Activated CD4-positive, CD25-positive, alpha-beta regulatory T cell (primary cell): ENCODE data around the gene HCK.
A peak's percentile ranks its signal among the peaks of the same experiment; 100 is the strongest.

Source experiments
- DNase-seq, 4 experiments: peaks; one replicate each; lab custom pipeline; 2025; lab: John Stamatoyannopoulos, UW

The HCK gene

DNA sequence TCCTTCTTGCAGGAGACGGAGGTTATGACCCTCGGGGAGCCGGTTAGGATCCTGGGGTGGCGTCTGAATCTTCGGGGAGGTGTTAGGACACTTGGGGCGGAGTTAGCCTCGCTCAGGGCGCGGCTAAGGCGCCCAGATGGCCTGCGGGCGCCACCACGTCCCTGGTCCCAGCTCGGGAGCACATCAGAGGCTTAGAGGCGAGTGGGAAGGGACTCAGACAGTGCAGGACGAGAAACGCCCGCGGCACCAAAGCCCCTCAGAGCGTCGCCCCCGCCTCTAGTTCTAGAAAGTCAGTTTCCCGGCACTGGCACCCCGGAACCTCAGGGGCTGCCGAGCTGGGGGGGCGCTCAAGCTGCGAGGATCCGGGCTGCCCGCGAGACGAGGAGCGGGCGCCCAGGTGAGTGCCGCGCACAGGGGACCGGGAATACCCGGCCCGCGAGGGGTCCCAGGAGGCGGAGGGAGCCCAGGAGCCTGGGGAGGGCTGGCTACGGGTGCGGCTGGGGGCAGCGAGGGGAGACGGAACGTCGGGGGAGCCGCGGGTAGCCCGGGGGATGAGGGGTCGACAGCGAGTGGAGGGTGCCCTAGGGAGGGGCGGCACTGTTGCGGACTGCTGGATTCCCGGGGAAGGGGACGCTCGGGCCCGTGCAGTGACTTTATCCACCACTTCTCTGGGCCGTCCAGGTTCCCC is at the start of gene HCK:
TSS of gene HCK (plus strand) at position 153 of the 688 bp plus-strand sequence.
- no peak for DNase-seq

DNA sequence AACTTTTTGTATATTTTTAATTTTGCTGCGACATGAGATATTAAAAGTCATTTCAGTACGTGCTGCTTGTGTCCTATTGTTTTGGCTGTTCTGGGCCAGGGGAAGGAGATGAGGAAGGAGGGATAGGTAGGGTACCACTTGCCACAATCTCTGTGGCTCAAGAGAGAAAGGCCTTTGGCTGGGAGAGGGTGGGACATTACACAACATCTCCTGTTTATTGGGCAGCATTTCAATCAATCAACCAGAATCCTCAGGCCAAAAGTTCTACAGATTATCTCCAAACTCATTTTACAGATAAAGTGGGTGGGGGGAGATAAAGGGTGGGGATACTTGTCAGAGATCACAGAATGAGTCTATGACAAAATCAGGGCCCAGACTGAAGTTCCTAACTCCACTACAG is 48.7 kb upstream of the HCK start:
- no peak for DNase-seq

DNA sequence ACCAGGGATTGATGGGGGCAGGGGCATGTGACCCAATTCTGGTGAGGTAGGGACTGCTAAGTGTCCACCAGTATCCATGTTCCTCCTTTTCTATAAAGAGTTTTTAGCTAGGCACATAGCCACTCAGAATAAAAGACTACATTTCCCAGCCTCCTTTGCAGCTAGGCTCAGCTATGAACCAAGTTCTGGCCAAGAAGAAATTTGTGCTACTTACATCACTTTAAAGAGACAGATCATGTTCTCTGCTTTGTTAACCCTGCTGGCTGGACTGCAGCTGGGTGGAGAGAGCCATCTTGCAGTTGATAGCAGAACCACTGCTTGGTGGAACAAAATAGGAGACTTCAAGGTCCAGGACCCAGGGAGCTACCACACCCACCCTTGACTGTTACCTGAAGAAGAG is 47.1 kb upstream of the HCK start:
- no peak for DNase-seq

DNA sequence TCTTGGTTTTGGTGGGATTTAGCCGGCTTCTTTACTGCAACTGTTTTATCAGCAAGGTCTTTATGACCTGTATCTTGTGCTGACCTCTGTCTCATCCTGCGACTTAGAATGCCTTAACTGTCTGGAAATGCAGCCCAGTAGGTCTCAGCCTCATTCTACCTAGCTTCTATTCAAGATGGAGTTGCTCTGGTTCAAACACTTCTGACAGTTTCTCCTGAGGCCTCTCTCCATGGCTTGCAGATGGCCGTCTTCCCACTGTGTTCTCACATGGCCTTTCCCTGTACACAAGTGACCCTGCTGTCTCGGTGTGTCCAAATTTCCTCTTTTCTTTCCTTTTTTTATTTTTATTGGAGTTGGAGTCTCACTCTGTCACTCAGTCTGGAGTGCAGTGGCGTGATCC is 46.0 kb upstream of the HCK start:
- DNase-seq = no peak

DNA sequence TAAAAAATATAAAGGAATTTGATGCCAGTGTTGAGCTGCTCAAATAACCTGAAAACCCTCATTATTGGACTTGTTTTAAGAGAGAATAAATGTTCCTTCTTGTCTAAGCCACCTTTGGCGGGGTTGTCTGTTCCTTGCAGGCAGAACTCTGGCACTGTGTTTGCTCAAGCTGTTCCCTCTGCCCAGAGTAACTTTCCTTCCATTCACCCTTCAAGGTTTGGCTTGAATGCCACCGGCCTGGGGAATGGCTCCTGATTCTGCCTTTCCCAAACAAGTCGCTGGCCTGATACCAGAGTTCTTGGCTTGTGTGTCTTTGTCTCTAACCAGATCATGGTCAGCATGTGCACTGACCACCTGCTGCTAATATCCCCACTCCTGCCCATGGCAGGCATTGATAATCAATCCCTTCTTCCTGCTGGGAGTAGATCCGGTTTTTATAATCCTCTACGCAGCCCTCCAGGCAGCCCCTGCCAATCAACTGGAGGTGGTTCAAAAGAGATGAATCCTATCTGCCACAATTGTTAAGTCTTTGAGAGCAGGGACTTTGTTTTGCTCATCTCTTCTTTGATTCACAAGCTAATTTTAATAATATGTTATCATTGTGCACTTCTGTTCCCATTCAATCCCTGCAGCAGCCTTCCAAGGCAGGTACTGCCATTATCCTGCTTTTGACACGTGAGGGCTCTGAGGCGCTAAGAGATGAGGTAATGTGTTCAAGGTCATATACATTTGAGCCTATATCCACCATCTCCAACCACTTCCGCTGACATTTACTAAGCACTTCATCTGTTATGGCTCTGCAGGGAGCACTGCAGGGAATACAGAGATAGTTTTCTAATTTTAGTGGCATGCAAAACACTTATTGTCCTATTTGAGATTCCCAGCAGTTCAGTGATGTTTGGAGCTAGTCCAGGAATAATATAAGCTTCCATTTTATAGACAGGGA is 44.9 kb upstream of the HCK start:
- no peak for DNase-seq

DNA sequence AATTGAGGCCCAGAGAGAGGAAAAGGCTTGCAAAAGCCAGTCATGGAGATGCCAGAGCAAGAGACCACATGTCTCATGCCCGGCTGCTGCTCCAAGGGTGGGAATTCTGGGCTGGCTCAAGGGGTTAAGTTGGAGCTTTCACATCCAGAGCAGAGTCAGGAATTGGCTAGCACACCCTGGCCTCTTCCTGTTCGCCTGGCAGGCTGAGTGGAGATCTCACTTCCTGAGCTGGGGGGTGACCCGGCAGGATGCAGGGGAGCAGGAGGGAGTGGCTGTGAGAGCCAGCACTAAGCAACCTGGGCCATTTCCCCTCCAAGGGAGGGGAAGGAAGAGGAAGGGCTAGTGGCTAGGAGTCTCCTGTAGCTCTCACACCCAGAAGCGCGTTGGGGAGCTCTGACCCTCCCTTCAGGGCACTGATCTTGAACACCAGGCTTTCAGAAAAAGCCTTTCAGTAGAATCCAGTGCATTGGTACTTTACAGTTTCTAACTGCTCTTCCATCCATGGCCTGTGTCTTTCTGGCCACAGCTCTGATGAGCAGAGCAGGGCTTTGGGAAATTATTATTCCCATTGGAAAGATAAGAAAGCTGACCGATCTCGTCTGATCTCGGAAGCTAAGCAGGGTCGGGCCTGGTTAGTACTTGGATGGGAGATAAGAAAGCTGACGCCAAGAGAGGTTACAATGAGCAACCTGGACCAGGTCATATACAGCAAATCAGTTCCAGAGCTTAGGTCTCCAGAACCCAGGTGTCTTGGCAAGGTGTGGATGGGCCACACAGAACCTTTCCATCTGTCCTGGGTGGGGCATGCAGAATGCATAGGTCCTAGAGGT is 44.0 kb upstream of the HCK start:
- DNase-seq = no peak

DNA sequence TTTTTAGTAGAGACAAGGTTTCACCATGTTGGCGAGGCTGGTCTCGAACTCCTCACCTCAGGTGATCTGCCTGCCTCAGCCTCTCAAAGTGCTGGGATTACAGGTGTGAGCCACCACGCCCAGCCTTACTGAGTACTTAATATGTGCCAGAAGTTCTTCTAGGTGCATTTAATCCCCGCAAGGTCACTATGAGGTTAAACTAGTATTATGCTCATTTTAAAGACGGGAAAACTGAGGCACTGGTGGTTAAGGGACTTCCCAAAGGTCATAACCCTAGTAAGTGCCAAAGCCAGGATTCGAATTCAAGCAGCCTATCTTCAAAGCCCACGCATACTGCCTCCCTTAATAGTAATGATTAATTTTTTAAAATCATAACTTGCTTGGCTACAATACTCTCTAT is 42.5 kb upstream of the HCK start:
- DNase-seq = no peak

DNA sequence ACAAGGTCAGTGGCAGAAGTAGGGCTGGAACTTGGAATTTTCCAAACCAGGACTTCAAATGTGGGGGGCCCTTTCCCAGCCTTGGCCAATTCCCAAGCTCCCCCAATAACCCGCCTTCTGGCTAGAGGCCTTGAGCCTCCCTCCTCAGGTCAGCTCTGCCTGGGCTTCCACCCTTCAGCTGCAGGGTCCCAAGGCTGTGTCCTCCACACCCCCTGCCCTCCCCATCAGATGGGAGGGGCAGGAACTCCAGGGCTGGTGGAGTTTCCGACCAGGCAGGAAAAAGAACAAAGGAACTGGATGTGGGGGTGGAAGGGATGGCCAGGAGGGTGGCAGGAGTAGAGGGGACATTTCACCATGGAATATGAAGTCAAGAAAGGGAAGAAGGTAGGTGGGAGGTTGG is 41.9 kb upstream of the HCK start, which contains the start of gene CCM2L:
TSS of gene CCM2L (plus strand) at position 338 of the 400 bp plus-strand sequence. CDS start at position 355, 17 bp downstream.
- DNase-seq = no peak

DNA sequence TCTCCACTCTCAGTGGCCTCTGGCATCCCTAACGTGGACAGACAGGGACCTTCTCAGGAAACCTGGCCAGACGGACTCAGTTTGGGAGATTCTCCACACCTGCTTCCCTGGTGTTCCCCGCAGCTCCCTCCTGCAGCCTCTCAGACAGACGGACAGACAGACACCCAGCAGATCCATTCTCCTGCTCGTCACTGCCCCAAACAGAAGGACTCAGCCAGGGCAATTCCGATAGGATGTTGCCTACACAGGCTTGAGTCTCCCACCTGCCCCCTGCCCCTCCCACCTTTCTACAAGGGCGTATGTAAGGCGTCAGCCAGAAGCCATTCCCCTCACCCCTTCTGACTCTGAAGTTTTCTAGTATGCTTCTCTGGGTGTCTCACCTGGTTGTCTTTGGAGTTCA is 41.4 kb upstream of the HCK start:
- DNase-seq = no peak

DNA sequence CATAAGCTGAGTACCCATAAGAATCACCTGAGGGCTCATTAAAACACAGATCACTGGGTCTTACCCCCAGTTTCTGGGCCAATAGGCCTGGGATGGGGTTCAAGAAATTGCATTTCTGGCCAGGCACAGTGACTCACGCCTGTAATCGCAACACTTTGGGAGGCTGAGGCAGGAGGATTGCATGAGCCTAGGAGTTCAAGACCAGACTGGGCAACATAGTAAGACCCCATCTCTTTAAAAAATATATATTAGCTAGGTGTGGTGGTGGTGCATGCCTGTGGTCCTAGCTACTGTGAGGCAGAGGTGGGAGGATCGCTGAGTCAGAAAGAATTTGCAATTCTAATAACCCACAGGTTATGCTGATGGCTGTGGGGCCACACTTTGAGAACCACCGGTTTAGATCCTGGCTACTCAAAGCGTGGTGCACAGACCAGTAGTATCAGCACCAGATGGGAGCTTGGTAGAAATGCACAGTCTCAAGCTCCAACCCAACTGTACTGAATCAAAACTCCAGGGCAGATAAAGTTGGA is 39.8 kb upstream of the HCK start:
- no peak for DNase-seq

DNA sequence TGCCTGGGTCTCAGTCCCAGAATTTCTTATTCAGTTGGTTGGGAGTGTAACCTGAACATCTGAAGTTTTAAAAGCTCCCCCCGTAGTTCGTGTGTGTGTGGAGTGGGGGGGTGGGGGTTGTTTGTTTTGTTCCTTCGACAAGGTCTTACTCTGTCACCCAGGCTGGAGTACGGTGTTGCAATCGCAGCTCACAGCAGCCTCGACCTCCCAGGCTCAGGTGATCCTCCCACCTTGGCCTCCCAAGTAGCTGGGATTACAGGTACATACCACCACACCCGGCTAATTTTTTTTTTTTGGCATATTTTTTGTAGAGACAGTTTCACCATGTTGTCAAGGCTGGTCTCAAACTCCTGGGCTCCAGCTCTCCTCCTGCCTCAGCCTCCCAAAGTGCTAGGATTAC is 38.7 kb upstream of the HCK start:
- DNase-seq = no peak

DNA sequence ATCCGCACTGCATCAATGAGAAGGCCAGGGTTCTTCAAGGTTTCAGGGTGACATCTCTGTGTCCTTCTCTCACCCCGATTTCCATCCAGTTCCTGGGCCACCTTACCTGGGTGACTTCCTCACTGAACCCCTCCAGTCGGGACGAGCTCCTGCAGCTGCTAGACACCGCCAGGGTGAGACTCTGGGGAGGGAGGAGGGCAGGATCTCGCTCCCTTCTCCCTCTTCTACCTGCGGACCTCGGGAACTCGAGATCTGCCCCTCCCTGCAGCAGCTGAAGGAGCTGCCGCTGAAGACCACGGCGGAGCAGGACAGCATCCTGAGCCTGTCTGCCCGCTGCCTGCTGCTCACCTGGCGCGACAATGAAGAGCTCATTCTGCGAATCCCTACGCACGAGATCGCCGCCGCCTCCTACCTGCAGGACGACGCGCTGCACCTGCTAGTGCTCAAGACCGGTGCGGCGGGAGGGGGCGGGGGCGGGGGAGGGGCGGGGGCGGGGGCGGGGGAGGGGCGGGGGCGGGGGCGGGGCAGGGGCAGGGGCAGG is 34.3 kb upstream of the HCK start:
- DNase-seq = peak in 2 of 4 experiments; percentile 15 to 46

DNA sequence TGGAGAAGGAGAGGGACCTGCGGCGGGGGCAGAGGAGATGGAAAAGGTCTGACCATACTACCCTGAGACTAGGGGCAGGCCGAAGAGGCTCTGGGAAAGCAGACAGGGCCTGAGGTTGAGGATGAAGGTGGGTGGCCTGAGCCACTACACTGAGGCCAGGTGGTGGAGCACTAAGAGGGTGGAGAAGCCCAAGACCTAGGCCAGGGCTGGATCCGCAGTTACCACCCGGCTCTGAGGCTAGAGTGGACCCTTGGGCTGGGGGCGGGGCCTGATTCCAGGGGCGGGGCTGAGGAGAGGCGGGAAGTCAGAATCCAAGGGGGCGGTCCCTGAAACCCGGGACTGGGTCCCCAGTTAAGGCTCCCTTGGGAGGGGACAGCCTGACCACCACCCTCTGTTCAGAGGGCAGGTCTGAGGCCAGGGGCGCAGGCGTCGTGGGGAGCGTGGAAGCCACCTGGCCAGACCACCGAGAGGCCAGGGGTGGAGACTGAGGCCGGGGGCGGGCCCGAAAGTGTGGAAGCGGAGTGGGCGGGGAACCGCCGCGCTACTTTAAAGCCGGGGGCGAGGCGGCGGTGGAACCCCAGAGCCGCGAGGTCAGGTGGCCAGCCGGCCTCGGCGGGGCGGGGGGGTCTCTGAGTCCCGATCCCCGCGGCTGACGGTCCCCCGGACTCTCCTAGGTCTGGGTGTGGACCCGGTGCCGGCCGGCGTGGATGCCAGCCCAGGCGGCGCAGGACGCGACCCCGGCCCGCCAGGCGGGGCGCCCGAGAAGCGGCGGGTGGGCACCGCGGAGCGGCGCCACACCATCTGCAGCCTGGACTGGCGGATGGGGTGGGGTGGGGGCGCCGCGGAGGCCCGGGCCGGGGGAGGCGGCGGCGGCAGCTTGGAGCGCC is 33.5 kb upstream of the HCK start:
- peak in 2 of 4 experiments; percentile 17 to 40 for DNase-seq

DNA sequence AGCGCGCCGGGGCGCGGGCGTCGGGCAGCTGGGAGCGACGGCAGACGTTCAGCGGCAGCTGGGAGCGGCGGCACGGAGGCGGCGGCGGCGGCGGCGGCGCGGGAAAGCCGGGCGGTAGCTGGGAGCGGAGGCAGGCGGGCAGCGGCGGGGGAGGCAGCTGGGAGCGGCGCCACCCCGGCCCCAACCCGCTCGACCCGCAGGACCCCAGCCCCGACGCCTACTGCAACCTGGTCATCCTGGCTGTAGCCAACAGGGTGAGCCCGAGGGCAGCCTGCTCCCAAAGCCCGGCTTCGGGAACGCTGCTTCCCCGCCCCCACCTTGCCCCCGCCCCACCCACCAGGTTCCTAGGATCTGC is 32.9 kb upstream of the HCK start:
- DNase-seq = no peak

DNA sequence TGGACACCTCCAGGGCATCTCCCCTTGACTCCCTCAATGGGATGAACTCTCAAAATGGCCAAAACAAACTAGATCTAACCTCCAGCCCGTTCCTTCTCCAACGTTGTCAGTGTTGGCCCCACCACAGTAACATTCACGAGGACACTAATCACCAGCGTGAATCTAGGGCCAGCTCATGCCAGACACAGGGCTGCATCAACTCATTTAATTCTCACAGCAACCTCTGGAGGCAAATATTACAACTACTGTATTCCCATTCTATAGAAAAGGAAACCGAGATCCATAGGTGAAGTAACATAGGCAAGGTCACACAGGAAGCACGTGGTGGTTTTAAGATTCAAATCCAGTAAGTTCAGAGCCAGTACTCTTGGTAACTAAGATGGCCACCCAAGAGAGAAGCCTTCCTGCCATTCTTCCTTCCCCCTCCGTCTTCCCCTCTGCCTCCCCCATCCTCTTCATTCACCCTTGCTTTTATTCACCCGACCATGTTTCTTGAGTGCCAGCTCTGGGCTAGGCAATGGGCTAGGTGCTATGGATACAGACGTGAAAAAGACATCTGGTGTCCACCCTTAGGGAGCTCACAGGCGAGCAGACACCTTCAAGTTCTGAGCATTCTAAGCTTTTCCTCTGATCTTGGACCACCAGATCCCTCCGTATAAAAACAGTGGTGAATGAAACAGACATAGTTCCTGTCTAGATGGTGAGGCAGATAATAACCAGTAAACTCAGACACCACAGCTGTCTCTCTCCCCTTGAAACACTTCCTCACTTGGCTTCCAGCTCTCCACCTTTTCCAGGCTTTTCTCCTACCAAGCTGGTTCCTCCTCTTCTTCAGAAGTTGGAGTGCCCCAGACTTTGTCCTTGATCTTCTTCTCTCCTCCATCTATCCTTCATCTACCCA is 32.2 kb upstream of the HCK start:
- no peak for DNase-seq

DNA sequence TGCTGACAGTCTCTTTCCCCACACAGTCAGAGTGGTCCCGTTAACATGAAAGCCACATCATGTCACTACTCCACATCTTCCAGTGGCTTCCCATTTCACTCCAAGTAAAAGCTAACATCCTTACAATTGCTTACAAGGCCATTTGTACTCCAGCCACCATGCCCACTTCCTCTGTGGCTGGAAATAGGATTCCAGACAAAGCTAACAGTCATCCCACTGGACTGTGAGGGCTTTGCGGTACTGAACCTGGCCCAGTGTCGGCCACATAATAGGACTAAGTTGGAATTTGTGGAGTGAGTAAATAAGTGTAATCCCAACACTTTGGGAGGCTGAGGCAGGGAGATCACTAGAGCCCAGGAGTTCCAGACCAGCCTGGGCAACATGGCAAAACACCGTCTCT is 31.0 kb upstream of the HCK start:
- no peak for DNase-seq

DNA sequence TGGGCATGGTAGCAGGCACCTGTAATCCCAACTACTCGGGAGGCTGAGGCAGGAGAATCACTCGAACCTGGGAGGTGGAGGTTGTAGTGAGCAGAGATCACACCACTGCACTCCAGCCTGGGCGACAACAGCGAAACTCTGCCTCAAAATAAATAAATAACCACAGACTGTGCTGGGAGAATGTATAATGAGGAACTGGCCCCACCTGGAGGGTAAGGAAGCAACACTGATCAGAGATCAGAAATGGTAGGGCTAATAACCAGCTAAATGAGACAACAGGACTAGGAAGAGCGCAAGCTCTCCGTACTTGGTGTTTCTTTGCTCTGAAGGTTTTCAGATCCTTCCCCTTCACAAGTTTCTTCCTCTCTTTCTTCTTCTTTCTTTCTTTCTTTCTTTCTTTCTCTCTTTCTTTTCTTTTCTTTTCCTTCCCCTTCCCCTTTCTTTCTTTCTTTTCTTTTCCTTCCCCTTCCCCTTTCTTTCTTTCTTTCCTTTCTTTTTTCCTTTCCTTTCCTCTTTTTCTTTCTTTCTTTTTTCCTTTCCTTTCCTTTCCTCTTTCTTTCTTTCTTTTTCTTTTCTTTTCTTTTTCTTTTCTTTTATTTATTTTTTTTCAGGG is 27.3 kb upstream of the HCK start:
- DNase-seq = no peak

DNA sequence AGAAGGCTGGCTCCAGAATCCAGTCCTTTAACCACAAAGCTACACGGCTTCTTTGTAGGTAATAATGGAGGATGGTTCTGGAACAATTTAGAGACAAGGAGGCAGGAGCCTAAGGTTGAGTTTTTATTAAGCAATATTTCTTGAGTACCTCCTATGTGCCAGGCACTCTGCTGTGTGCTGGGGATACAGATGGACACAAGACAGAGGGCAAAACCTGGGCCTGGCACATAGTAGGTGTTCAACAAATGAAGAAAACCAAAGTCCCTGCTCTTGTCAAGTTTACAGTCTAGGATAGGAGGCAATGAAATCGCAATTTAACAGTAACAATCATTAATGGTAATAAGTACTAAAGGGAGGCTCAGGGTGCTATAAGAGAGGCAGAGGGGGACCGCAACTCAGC is 24.4 kb upstream of the HCK start:
- DNase-seq = no peak

DNA sequence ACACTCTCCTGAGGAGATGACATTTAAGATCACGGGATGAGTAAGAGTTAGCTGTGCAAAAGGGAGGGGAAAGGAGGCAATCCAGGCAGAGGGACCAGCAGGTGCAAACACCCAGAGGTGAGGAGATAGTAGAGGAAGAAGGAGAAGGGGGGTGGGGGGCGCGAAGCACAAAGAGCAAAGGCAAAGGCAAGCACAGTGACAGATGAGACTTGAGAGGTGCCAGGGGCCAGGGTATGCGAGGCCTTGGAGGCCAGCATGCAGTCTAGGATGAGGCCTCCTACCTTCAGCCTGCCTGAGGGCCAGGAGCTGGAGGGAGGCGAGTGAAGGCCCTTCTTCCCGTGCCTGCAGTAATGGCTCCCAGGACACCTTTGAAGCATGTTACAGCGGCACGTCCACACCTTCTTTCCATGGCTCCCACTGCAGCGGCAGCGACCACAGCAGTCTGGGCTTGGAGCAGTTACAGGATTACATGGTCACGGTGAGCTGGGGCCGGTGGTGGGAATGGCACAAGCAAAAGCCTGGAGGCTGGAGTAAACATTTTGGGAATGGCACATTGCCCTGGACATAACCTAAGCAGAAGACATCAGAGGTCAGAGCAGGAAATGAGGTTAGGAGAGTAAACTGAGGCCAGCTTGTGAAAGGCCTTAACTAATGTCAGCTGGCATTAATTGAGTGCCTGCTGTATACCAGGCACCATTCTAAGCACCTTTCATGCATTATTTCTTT is 23.2 kb upstream of the HCK start:
- DNase-seq = no peak
